GM23338 (cell line): Measurements from ENCODE around the gene VIPAS39. TPM values are rescaled to one million over a fixed set of nuclear protein-coding genes. Genes with fewer than 3 reads are reported as not detected.

Source experiments
- ATAC-seq: fragments of 200-7000 bp; cut with Tn5 transposase; 3 replicates; pipeline ENCODE4 v1.9.1; 2020
- DNase-seq: peaks from one replicate; pipeline ENCODE4 v3.0.0-alpha.2; 2015; ENCODE audit warnings: low spot score
- H2AFZ ChIP-seq: fragments of 200-600 bp; sonication (generic); 2 replicates; pipeline ENCODE4 v1.8.0; 2016; ENCODE audit warnings: antibody characterized with exemption, mild to moderate bottlenecking, moderate library complexity
- H3F3A ChIP-seq: fragments of 200-600 bp; sonication (generic); replicated peaks from 2 replicates; pipeline ENCODE4 v1.8.0; 2017; ENCODE audit warnings: antibody characterized with exemption, mixed run types, low read depth
- H3K27ac ChIP-seq: fragments of 200-600 bp; sonication (generic); 2 replicates; pipeline ENCODE4 v1.6.1; 2016; ENCODE audit warnings: low read depth
- H3K27me3 ChIP-seq: fragments of 200-600 bp; sonication (generic); 2 replicates; pipeline ENCODE4 v1.8.0; 2016; ENCODE audit warnings: mild to moderate bottlenecking, mixed run types, moderate library complexity; ENCODE audit not compliant: insufficient read depth
- H3K36me3 ChIP-seq: fragments of 200-600 bp; sonication (generic); 2 replicates; pipeline ENCODE4 v1.8.0; 2016; ENCODE audit warnings: mild to moderate bottlenecking; ENCODE audit not compliant: insufficient read depth
- H3K4me1 ChIP-seq: fragments of 200-600 bp; sonication (generic); 2 replicates; pipeline ENCODE4 v1.8.0; 2016; ENCODE audit warnings: mild to moderate bottlenecking, moderate library complexity; ENCODE audit not compliant: insufficient read depth
- H3K4me2 ChIP-seq: fragments of 200-600 bp; sonication (generic); 2 replicates; pipeline ENCODE4 v1.7.1; 2017; ENCODE audit warnings: mixed run types
- H3K4me3 ChIP-seq: fragments of 200-600 bp; sonication (generic); 2 replicates; pipeline ENCODE4 v1.6.1; 2016; ENCODE audit warnings: mixed run types
- H3K79me2 ChIP-seq: fragments of 200-600 bp; sonication (generic); replicated peaks from 2 replicates; pipeline ENCODE4 v1.8.0; 2017; ENCODE audit warnings: mild to moderate bottlenecking; ENCODE audit not compliant: insufficient read depth
- H3K9me2 ChIP-seq: fragments of 200-600 bp; sonication (generic); 2 replicates; pipeline ENCODE4 v1.8.0; 2017; ENCODE audit not compliant: insufficient read depth
- H4K20me1 ChIP-seq: fragments of 200-600 bp; sonication (generic); replicated peaks from 2 replicates; pipeline ENCODE4 v1.8.0; 2017; ENCODE audit warnings: mild to moderate bottlenecking; ENCODE audit not compliant: insufficient read depth
- H3K27ac Mint-ChIP-seq: 2 replicates; pipeline ENCODE4 v1.8.0; 2020; ENCODE audit warnings: inconsistent platforms, mild to moderate bottlenecking, moderate library complexity, mixed read lengths
- H3K27me3 Mint-ChIP-seq: 3 replicates; pipeline ENCODE4 v1.8.0; 2022; ENCODE audit warnings: low read depth, mild to moderate bottlenecking, moderate library complexity, mixed read lengths, inconsistent platforms; ENCODE audit not compliant: insufficient read depth, poor library complexity
- H3K36me3 Mint-ChIP-seq: 3 replicates; pipeline ENCODE4 v1.8.0; 2021; ENCODE audit warnings: low read depth, mild to moderate bottlenecking, inconsistent platforms, moderate library complexity, mixed read lengths
- H3K4me1 Mint-ChIP-seq: 3 replicates; pipeline ENCODE4 v1.8.0; 2020; ENCODE audit warnings: mild to moderate bottlenecking, inconsistent platforms, mixed read lengths
- H3K4me3 Mint-ChIP-seq: 3 replicates; pipeline ENCODE4 v1.8.0; 2021; ENCODE audit warnings: moderate library complexity, mild to moderate bottlenecking, inconsistent platforms, mixed read lengths
- H3K9me3 Mint-ChIP-seq: 3 replicates; pipeline ENCODE4 v1.8.0; 2020; ENCODE audit warnings: moderate library complexity, mild to moderate bottlenecking, inconsistent platforms, mixed read lengths
- CREB1 ChIP-seq: fragments of 250-450 bp; sonication (Bioruptor Pico); IDR thresholded peaks from 2 replicates; pipeline ENCODE4 v1.5.0; 2020; ENCODE audit warnings: low read depth, mild to moderate bottlenecking, moderate library complexity
- NANOG ChIP-seq: IDR thresholded peaks from 2 replicates; pipeline ENCODE4 v1.6.1; 2016; ENCODE audit warnings: antibody characterized with exemption, borderline replicate concordance
- STAT1 ChIP-seq: IDR thresholded peaks from one replicate; pipeline ENCODE4 v1.6.1; 2016; ENCODE audit warnings: antibody characterized with exemption; ENCODE audit not compliant: unreplicated experiment
- ZNF114 ChIP-seq: fragments of 250-450 bp; sonication (Bioruptor Pico); IDR thresholded peaks from 2 replicates; pipeline ENCODE4 v1.5.0; 2020; ENCODE audit warnings: mild to moderate bottlenecking, moderate library complexity
- ZNF331 ChIP-seq: fragments of 250-450 bp; sonication (Bioruptor Pico); IDR thresholded peaks from 2 replicates; pipeline ENCODE4 v1.5.0; 2020; ENCODE audit warnings: low read depth, mild to moderate bottlenecking, moderate library complexity
- polyA plus RNA-seq: library from polyadenylated mRNA; unstranded; fragments of >200 nt; fragmentation: Nextera tagmentation; extraction: Ambion mirVana; gene quantifications from 2 replicates; pipeline ENCODE4 v1.2.1, GENCODE V29; 2016
- total RNA-seq: library from RNA; depleted of rRNA; stranded (reverse); fragments of >200 nt; shearing (Covaris generic); gene quantifications from 2 replicates; pipeline ENCODE4 v1.2.3, GENCODE V29; 2014
- TF ChIP-seq, protein P1 (sequence below): fragments of 250-450 bp; sonication (Bioruptor Pico); IDR thresholded peaks from 2 replicates; pipeline ENCODE4 v1.5.0; 2020; ENCODE audit warnings: mild to moderate bottlenecking, moderate library complexity

Gene VIPAS39
- total and polyA plus RNA-seq, 2 experiments from 2014 or later = 9.4 to 21.8 TPM

DNA sequence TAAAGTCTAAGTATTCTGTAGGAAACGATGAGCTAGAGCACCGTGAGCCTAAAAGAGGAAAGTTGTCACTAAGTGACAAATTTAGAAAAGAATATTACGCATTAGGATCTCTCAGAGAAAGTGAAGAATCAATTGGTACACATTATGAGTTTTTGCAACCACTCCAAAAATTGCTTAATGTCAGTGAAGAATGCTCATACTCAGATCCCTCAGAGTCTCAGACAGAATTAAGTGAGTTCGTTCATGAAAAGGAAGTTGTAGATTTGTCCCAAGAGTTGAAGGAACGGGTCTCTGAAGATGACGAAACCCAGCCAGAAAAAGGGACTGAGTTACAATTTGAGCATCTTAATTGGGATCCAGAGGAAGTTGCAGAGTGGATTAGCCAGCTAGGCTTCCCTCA lies 78.7 kb downstream of the VIPAS39 start:
- Histone ChIP-seq H3K27ac (no peak overlapping the region), H3K4me2 (no peak overlapping the region), H3K4me3 (no peak overlapping the region), H4K20me1 (no peaks in the 10 kb centered on the region), H3F3A (no peaks in the 10 kb centered on the region), H2AFZ (no peak overlapping the region), H3K27me3 (peaks cover 6% of the 10 kb centered on the region; the same call in 1 of the 2 replicates), H3K36me3 (no peaks in the 10 kb centered on the region), H3K9me2 (no peaks in the 10 kb centered on the region), H3K4me1 (no peaks in the 10 kb centered on the region; the same call in 1 of the 2 replicates), H3K79me2 (0 out of 2 replicates have a peak, but pooled peaks cover 3% of the 10 kb centered on the region)
- ATAC-seq = no peak
- TF ChIP-seq ZNF114 (CRISPR knock-in tag) (no peak), CREB1 (CRISPR knock-in tag) (no peak), ZNF331 (no peak), NANOG (no peak), STAT1 (no peak)
- Mint-ChIP-seq H3K9me3 (no peaks in the 10 kb centered on the region), H3K36me3 (no peaks in the 10 kb centered on the region), H3K27ac (no peak overlapping the region), H3K27me3 (peaks cover 5% of the 10 kb centered on the region), H3K4me1 (peaks cover 16% of the 10 kb centered on the region), H3K4me3 (no peak overlapping the region)
- DNase-seq = no peak

DNA sequence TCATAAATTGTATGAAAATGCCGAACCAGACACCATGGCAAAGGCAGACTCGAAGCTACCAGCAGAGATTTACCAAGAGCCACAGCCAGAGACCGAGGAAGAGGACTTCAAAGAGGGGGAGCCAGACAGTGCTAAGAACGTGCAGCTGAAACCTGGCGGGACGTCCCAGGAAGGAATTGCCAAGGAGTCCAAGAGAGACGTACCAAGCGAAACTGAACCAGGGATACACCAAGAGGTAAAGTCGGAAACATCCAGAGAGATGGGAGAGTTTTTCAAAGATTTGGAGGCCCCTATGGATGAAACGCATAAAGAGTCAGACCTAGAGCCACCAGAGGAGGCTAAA lies 79.9 kb downstream of the VIPAS39 start:
- Mint-ChIP-seq H3K4me1 (peaks cover 16% of the 10 kb centered on the region), H3K27ac (no peak overlapping the region), H3K27me3 (peaks cover 5% of the 10 kb centered on the region), H3K36me3 (no peaks in the 10 kb centered on the region), H3K9me3 (no peaks in the 10 kb centered on the region), H3K4me3 (no peak overlapping the region)
- ATAC-seq (peak; percentile 8; the same call in 2 of the 3 replicates), DNase-seq (peak; percentile 12)
- no peaks in the 10 kb centered on the region for H3K9me2 ChIP-seq
- H3F3A ChIP-seq = no peaks in the 10 kb centered on the region
- H3K4me2 ChIP-seq = peak overlapping the region; percentile 82
- H3K4me3 ChIP-seq = peak overlapping the region; percentile 95
- H3K27ac ChIP-seq = no peak overlapping the region
- H3K4me1 ChIP-seq = no peaks in the 10 kb centered on the region; the same call in 1 of the 2 replicates
- H2AFZ ChIP-seq = peak overlapping the region; percentile 98
- TF ChIP-seq CREB1 (CRISPR knock-in tag) (no peak), STAT1 (no peak)
- TF ChIP-seq, protein P1, sequence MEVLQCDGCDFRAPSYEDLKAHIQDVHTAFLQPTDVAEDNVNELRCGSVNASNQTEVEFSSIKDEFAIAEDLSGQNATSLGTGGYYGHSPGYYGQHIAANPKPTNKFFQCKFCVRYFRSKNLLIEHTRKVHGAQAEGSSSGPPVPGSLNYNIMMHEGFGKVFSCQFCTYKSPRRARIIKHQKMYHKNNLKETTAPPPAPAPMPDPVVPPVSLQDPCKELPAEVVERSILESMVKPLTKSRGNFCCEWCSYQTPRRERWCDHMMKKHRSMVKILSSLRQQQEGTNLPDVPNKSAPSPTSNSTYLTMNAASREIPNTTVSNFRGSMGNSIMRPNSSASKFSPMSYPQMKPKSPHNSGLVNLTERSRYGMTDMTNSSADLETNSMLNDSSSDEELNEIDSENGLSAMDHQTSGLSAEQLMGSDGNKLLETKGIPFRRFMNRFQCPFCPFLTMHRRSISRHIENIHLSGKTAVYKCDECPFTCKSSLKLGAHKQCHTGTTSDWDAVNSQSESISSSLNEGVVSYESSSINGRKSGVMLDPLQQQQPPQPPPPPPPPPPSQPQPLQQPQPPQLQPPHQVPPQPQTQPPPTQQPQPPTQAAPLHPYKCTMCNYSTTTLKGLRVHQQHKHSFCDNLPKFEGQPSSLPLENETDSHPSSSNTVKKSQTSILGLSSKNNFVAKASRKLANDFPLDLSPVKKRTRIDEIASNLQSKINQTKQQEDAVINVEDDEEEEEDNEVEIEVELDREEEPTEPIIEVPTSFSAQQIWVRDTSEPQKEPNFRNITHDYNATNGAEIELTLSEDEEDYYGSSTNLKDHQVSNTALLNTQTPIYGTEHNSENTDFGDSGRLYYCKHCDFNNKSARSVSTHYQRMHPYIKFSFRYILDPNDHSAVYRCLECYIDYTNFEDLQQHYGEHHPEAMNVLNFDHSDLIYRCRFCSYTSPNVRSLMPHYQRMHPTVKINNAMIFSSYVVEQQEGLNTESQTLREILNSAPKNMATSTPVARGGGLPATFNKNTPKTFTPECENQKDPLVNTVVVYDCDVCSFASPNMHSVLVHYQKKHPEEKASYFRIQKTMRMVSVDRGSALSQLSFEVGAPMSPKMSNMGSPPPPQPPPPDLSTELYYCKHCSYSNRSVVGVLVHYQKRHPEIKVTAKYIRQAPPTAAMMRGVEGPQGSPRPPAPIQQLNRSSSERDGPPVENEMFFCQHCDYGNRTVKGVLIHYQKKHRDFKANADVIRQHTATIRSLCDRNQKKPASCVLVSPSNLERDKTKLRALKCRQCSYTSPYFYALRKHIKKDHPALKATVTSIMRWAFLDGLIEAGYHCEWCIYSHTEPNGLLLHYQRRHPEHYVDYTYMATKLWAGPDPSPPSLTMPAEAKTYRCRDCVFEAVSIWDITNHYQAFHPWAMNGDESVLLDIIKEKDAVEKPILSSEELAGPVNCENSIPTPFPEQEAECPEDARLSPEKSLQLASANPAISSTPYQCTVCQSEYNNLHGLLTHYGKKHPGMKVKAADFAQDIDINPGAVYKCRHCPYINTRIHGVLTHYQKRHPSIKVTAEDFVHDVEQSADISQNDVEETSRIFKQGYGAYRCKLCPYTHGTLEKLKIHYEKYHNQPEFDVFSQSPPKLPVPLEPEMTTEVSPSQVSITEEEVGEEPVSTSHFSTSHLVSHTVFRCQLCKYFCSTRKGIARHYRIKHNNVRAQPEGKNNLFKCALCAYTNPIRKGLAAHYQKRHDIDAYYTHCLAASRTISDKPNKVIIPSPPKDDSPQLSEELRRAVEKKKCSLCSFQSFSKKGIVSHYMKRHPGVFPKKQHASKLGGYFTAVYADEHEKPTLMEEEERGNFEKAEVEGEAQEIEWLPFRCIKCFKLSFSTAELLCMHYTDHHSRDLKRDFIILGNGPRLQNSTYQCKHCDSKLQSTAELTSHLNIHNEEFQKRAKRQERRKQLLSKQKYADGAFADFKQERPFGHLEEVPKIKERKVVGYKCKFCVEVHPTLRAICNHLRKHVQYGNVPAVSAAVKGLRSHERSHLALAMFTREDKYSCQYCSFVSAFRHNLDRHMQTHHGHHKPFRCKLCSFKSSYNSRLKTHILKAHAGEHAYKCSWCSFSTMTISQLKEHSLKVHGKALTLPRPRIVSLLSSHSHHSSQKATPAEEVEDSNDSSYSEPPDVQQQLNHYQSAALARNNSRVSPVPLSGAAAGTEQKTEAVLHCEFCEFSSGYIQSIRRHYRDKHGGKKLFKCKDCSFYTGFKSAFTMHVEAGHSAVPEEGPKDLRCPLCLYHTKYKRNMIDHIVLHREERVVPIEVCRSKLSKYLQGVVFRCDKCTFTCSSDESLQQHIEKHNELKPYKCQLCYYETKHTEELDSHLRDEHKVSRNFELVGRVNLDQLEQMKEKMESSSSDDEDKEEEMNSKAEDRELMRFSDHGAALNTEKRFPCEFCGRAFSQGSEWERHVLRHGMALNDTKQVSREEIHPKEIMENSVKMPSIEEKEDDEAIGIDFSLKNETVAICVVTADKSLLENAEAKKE (CRISPR knock-in tag) = no peak
- H3K79me2 ChIP-seq = 0 out of 2 replicates have a peak, but pooled peaks cover 3% of the 10 kb centered on the region
- H3K27me3 ChIP-seq = peaks cover 6% of the 10 kb centered on the region; the same call in 1 of the 2 replicates
- H4K20me1 ChIP-seq = no peaks in the 10 kb centered on the region
- no peaks in the 10 kb centered on the region for H3K36me3 ChIP-seq
